Large intestine (tissue), 3 donors: Measurements from ENCODE around the gene PRR20G. TPM values are rescaled to one million over a fixed set of nuclear protein-coding genes. Genes with fewer than 3 reads are reported as not detected.

Experiments
- DNase-seq, 2 donors: peaks; one replicate each; pipeline versions ENCODE4 v3.0.0 to v3.0.0-alpha.2; 2013
- H3K27ac ChIP-seq: one replicate; pipeline ENCODE4 v1.5.1; 2013; ENCODE audit warnings: low read length
- H3K27me3 ChIP-seq: 2 replicates; pipeline ENCODE4 v1.6.1; 2013; ENCODE audit warnings: low read length; ENCODE audit not compliant: control insufficient read depth, insufficient read depth
- H3K36me3 ChIP-seq: 2 replicates; pipeline ENCODE4 v1.6.1; 2013; ENCODE audit warnings: low read length; ENCODE audit not compliant: control insufficient read depth, insufficient read depth
- H3K4me1 ChIP-seq: one replicate; pipeline ENCODE4 v1.6.1; 2013; ENCODE audit warnings: low read length; ENCODE audit not compliant: control insufficient read depth, insufficient read depth
- H3K4me3 ChIP-seq: one replicate; pipeline ENCODE4 v1.5.1; 2013; ENCODE audit warnings: low read length
- H3K9me3 ChIP-seq: one replicate; pipeline ENCODE4 v1.6.1; 2013; ENCODE audit warnings: mild to moderate bottlenecking, low read depth, low read length, moderate library complexity; ENCODE audit not compliant: control insufficient read depth
- WGBS: methylation state at CpG from one replicate; pipeline ENCODE4 v1.1.5; 2013; ENCODE audit warnings: low lambda C conversion rate; ENCODE audit not compliant: insufficient coverage; 5-methylcytosine and 5-hydroxymethylcytosine counted together
- polyA plus RNA-seq: library from polyadenylated mRNA; unstranded; fragments of 120-200 nt; gene quantifications from one replicate; pipeline ENCODE4 v1.2.1, GENCODE V29; 2013

PRR20G gene
- polyA plus RNA-seq, 1 donor, result not detected

- H3K9me3 ChIP-seq, result no peaks in the 10 kb centered on the region
- peaks cover 2% of the 10 kb centered on the region for H3K27me3 ChIP-seq
- no peak overlapping the region for H3K27ac ChIP-seq
- DNase-seq, result no peak
- no peak overlapping the region for H3K4me3 ChIP-seq
- H3K4me1 ChIP-seq, result no peaks in the 10 kb centered on the region
- WGBS, result 100% methylated on average over 1 of the region's 5 CpGs
- H3K36me3 ChIP-seq, result no peaks in the 10 kb centered on the region
Measured at GRCh38 chr3:127256138-127256537, 31.7 kb downstream of the PRR20G start.

GRCh38 chr3:127255516-127255915 lies 32.3 kb downstream of the PRR20G start:
- Histone ChIP-seq H3K4me3 (no peak overlapping the region), H3K27me3 (peaks cover 2% of the 10 kb centered on the region), H3K36me3 (no peaks in the 10 kb centered on the region), H3K9me3 (no peaks in the 10 kb centered on the region), H3K27ac (no peak overlapping the region), H3K4me1 (no peaks in the 10 kb centered on the region)
- no peak for DNase-seq
- no CpG with 5 or more reads among the region's 4 CpGs for WGBS

DNA sequence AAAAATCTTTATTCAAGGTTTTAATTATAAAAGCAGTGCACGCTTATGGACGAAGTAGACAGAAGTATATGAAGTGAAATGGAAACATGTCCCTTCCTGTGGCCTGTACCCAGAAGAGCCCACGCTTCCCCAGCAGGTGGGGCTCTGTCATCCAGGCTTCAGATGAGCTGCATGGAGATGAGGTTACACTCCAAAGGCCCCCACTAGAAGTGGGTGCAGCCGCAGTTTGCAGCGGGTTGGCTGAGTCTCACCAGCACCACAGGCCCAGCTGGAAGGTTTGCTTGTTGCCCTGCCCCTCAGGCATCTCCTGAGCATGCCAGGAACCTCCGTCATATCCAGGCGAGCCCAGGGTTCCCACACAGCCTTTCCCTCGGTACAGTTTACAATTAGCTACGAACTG lies 33.1 kb downstream of the PRR20G start:
- no peaks in the 10 kb centered on the region for H3K9me3 ChIP-seq
- H3K4me1 ChIP-seq, result no peaks in the 10 kb centered on the region
- DNase-seq, result no peak
- H3K36me3 ChIP-seq, result no peaks in the 10 kb centered on the region
- WGBS, result no CpG with 5 or more reads among the region's 9 CpGs
- H3K4me3 ChIP-seq, result no peak overlapping the region
- H3K27me3 ChIP-seq, result peaks cover 2% of the 10 kb centered on the region
- H3K27ac ChIP-seq, result no peak overlapping the region

GRCh38 chr3:127254033-127254644 lies 33.7 kb downstream of the PRR20G start:
- 100% methylated on average over 1 of the region's 10 CpGs for WGBS

GRCh38 chr3:127253491-127253890 lies 34.4 kb downstream of the PRR20G start:
- Histone ChIP-seq H3K27ac (no peak overlapping the region), H3K27me3 (peaks cover 2% of the 10 kb centered on the region), H3K4me1 (no peaks in the 10 kb centered on the region), H3K9me3 (no peaks in the 10 kb centered on the region), H3K36me3 (no peaks in the 10 kb centered on the region), H3K4me3 (no peak overlapping the region)
- DNase-seq, result no peak
- no CpG with 5 or more reads among the region's 7 CpGs for WGBS

More at GRCh38 chr3:127254033-127254644, 33.7 kb downstream of the PRR20G start:
- H3K27ac ChIP-seq, result no peak overlapping the region
- H3K9me3 ChIP-seq, result no peaks in the 10 kb centered on the region
- no peak for DNase-seq
- no peak overlapping the region for H3K4me3 ChIP-seq
- H3K36me3 ChIP-seq, result no peaks in the 10 kb centered on the region
- H3K27me3 ChIP-seq, result peaks cover 2% of the 10 kb centered on the region
- H3K4me1 ChIP-seq, result no peaks in the 10 kb centered on the region

DNA sequence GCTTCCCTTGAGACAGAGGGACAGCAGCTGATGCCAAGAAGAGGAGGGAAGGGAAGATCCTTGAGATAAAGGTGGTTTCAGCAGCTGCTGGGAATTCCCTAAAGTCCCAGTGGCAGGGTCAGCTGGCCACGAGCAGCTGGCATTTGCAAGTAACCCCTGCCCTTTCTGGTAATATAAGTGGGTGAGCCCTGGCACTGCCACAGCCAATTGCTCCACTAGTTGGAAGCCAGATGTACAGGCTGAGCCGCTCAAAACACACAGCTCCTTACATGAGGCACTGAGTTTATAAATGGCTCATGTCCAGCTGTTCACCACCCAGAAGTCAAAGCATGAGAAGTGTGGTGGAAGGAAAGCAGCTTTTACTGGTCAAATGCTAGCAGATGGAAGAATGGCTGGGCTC lies 35.4 kb downstream of the PRR20G start:
- peaks cover 2% of the 10 kb centered on the region for H3K27me3 ChIP-seq
- H3K4me3 ChIP-seq, result no peak overlapping the region
- no peaks in the 10 kb centered on the region for H3K9me3 ChIP-seq
- no CpG with 5 or more reads among the region's 2 CpGs for WGBS
- H3K36me3 ChIP-seq, result no peaks in the 10 kb centered on the region
- no peaks in the 10 kb centered on the region for H3K4me1 ChIP-seq
- H3K27ac ChIP-seq, result no peak overlapping the region
- DNase-seq, result no peak

- H3K9me3 ChIP-seq, result no peaks in the 10 kb centered on the region
- H3K4me3 ChIP-seq, result no peak overlapping the region
- H3K27ac ChIP-seq, result no peak overlapping the region
- no peak for DNase-seq
- H3K36me3 ChIP-seq, result no peaks in the 10 kb centered on the region
- no peaks in the 10 kb centered on the region for H3K27me3 ChIP-seq
- WGBS, result no CpG with 5 or more reads among the region's 1 CpG
- no peaks in the 10 kb centered on the region for H3K4me1 ChIP-seq
Measured at GRCh38 chr3:127250032-127250431, 37.8 kb downstream of the PRR20G start.

- H3K9me3 ChIP-seq, result no peaks in the 10 kb centered on the region
- no peaks in the 10 kb centered on the region for H3K4me1 ChIP-seq
- H3K36me3 ChIP-seq, result no peaks in the 10 kb centered on the region
- no peaks in the 10 kb centered on the region for H3K27me3 ChIP-seq
- no peak for DNase-seq
- H3K27ac ChIP-seq, result no peak overlapping the region
- no CpG with 5 or more reads among the region's 1 CpG for WGBS
- no peak overlapping the region for H3K4me3 ChIP-seq
Measured at GRCh38 chr3:127247292-127247691, 40.6 kb downstream of the PRR20G start.

GRCh38 chr3:127238602-127239001 lies 49.2 kb downstream of the PRR20G start:
- no peaks in the 10 kb centered on the region for H3K9me3 ChIP-seq
- no peaks in the 10 kb centered on the region for H3K4me1 ChIP-seq
- no peak overlapping the region for H3K4me3 ChIP-seq
- peaks cover 4% of the 10 kb centered on the region for H3K27me3 ChIP-seq
- no peak for DNase-seq
- WGBS, result 67% methylated on average over 1 of the region's 2 CpGs
- no peaks in the 10 kb centered on the region for H3K36me3 ChIP-seq
- H3K27ac ChIP-seq, result no peak overlapping the region

DNA sequence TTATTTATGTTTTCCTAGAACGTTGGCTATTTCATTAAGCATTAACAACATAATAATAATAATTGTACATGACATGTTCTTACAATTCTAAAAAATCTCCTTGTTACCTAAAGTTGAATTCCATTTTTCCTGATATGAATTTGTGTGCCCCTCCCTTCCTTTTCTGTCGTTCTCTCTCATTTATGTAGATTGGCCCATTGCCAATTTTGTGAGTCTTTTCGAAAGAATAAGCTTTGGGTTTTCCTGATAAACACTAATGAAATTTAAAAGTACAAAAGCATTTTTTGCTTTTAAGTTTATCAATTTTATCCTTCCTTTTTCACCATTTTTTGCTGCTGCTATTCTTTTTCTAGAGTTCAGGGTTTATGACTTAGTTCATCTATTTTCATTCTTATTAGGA lies 50.0 kb downstream of the PRR20G start:
- WGBS, result 33% methylated on average over 1 of the region's 3 CpGs
- Histone ChIP-seq H3K4me3 (no peak overlapping the region), H3K27me3 (peaks cover 4% of the 10 kb centered on the region), H3K9me3 (no peaks in the 10 kb centered on the region), H3K36me3 (no peaks in the 10 kb centered on the region), H3K27ac (no peak overlapping the region), H3K4me1 (no peaks in the 10 kb centered on the region)
- DNase-seq, result no peak

DNA sequence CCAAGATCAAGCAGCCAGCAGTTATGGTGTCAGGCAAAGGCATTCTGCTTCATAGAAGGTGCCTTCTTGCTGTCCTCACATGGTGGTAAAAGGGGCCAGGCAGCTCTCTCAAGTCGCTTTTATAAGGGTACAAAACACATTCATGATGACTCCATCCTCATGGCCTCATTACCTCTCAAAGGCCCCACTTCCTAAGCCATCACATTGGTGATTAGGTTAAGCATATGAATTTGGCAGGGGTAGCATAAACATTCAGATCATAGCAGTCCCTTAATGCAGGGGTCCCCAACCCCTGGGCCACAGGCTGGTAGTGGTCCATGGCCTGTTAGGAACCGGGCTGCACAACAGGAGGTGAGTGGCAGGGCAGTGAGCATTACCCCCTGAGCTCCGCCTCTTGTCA lies 52.1 kb downstream of the PRR20G start:
- Histone ChIP-seq H3K4me1 (no peaks in the 10 kb centered on the region), H3K27me3 (peaks cover 4% of the 10 kb centered on the region)
- no CpG with 5 or more reads among the region's 3 CpGs for WGBS

More for the DNA sequence above, 52.1 kb downstream of the PRR20G start:
- Histone ChIP-seq H3K36me3 (no peaks in the 10 kb centered on the region), H3K9me3 (peaks cover 3% of the 10 kb centered on the region), H3K27ac (no peak overlapping the region), H3K4me3 (no peak overlapping the region)
- DNase-seq, result no peak
